ENCODE measurements around the gene GPR83.

GPR83 gene

DNA sequence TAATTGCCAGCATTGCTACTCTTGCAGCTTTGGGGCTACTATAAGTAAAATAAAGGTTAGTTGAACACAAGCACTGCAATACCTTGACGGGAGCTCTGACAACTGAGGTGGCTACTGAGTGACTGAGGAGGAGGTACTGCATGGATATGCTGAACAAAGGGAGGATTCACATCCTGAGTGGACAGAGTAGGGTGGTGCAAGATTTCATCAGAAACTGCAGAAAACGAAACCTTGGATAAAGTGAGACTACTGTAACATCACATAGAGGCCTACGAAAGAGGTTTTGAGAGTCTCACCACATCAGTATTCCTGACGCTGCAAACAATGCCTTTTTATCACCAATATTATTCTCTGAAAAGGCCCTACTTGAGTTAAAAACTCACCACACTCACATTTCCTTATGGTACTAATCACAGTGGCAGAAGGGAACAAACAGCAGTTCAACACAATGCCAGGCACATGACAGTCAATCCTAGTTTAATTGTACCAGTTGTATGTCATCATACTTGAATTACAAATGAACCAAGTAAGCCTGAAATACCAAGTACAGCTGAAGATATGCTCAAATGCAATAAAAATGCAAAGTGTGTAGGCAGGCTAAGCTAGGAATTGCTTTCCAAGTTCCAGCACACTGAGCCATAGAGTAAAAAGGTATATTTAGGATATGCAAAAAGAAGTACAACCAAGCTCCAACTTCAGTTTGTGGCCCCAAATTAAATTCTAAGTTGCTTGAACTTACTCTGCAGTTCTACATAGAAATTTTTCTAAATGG is 4.0 kb upstream of the GPR83 start:
- Histone ChIP-seq H3F3A (ENCODE audit: low read depth) (no peaks in the 10 kb centered on the region), H2AFZ (ENCODE audit: low read length) (no peak overlapping the region), H3K9ac (ENCODE audit: low read depth, low read length, poor library complexity, severe bottlenecking) (no peak overlapping the region), H3K9me3 (ENCODE audit: insufficient read depth, low read depth, low read length) (no peaks in the 10 kb centered on the region), H3K36me3 (ENCODE audit: insufficient read depth, low read length) (no peaks in the 10 kb centered on the region), H3K9me2 (replicated peaks; ENCODE audit: low read depth, low read length) (no peaks in the 10 kb centered on the region), H3K27me3 (ENCODE audit: insufficient read depth, low read length, poor library complexity, severe bottlenecking) (no peaks in the 10 kb centered on the region), H3K79me2 (ENCODE audit: insufficient read depth, low read length) (no peaks in the 10 kb centered on the region), H3K4me1 (ENCODE audit: insufficient read depth, low read length, poor library complexity, severe bottlenecking) (no peaks in the 10 kb centered on the region), H3K4me3 (ENCODE audit: low read length, poor library complexity, severe bottlenecking) (no peak overlapping the region), H3K4me2 (ENCODE audit: low read depth, low read length, poor library complexity, severe bottlenecking) (no peak overlapping the region), H4K20me1 (ENCODE audit: insufficient read depth, low read length, poor library complexity, severe bottlenecking) (no peaks in the 10 kb centered on the region)
- TF ChIP-seq CTCF (conservative IDR thresholded peaks at IDR 0.05; ENCODE audit: low read length) (no peak), EZH2phosphoT487 (IDR thresholded peaks at IDR 0.05; ENCODE audit: borderline replicate concordance) (no peak)

DNA sequence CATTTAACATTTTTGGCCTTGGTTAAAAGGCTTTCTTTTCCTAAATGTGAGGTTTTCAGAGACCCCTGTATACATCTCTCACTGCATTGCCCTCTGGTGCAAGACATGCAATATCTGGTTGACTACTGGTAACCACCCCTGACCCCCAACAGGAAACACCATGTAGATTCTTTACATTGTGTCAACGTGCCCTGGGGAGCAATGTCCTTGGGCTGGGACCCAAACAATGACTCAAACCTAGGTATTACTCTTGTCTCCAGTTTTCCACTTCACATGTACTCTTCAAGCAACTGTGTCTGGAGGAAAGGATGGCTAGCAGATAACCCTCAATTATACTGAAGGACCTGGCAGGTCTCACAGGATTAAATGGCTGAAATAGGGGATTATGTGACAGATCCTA is 1.1 kb upstream of the GPR83 start:
- H3K9ac ChIP-seq (ENCODE audit: low read depth, low read length, poor library complexity, severe bottlenecking) = no peak overlapping the region
- no peaks in the 10 kb centered on the region for H3K4me1 ChIP-seq (ENCODE audit: insufficient read depth, low read length, poor library complexity, severe bottlenecking)
- no peak overlapping the region for H2AFZ ChIP-seq (ENCODE audit: low read length)
- H3K27me3 ChIP-seq (ENCODE audit: insufficient read depth, low read length, poor library complexity, severe bottlenecking) = no peaks in the 10 kb centered on the region
- H3K4me3 ChIP-seq (ENCODE audit: low read length, poor library complexity, severe bottlenecking) = no peak overlapping the region
- H3K79me2 ChIP-seq (ENCODE audit: insufficient read depth, low read length) = no peaks in the 10 kb centered on the region
- TF ChIP-seq CTCF (conservative IDR thresholded peaks at IDR 0.05; ENCODE audit: low read length) = no peak
- TF ChIP-seq EZH2phosphoT487 (IDR thresholded peaks at IDR 0.05; ENCODE audit: borderline replicate concordance) = no peak
- H3K9me3 ChIP-seq (ENCODE audit: insufficient read depth, low read depth, low read length) = no peaks in the 10 kb centered on the region
- no peaks in the 10 kb centered on the region for H3K36me3 ChIP-seq (ENCODE audit: insufficient read depth, low read length)
- no peaks in the 10 kb centered on the region for H4K20me1 ChIP-seq (ENCODE audit: insufficient read depth, low read length, poor library complexity, severe bottlenecking)
- no peaks in the 10 kb centered on the region for H3K9me2 ChIP-seq (replicated peaks; ENCODE audit: low read depth, low read length)
- no peak overlapping the region for H3K4me2 ChIP-seq (ENCODE audit: low read depth, low read length, poor library complexity, severe bottlenecking)
- no peaks in the 10 kb centered on the region for H3F3A ChIP-seq (ENCODE audit: low read depth)

DNA sequence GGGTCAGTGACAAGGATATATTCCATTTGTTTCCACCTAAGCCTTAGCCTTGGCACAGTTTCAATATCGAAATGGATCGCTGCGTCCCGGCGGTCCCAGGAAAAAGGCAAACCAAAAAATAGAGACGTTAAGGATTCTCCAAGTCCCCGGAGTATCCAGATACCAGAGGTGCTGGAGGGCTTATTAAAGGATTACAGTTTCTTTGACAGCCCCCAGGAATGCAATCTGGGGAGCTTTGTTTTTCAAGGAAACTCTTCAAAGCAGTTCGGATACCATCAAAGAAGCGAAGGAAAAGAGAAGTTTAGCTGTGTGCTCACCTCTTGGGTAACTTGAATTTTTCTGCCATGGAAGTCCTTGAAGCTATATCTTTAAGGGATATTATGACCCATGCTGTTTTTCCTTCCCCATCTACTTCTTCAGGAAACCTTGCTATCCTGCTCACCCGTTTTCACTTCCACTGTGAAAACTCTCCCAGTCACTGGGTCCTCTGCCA is 600 bp upstream of the GPR83 start:
- Histone ChIP-seq H4K20me1 (ENCODE audit: insufficient read depth, low read length, poor library complexity, severe bottlenecking) (no peaks in the 10 kb centered on the region), H3K27me3 (ENCODE audit: insufficient read depth, low read length, poor library complexity, severe bottlenecking) (no peaks in the 10 kb centered on the region), H3K79me2 (ENCODE audit: insufficient read depth, low read length) (no peaks in the 10 kb centered on the region), H3K9me3 (ENCODE audit: insufficient read depth, low read depth, low read length) (no peaks in the 10 kb centered on the region), H3K4me3 (ENCODE audit: low read length, poor library complexity, severe bottlenecking) (no peak overlapping the region), H3K4me1 (ENCODE audit: insufficient read depth, low read length, poor library complexity, severe bottlenecking) (no peaks in the 10 kb centered on the region), H3K9ac (ENCODE audit: low read depth, low read length, poor library complexity, severe bottlenecking) (no peak overlapping the region), H3F3A (ENCODE audit: low read depth) (no peaks in the 10 kb centered on the region), H3K36me3 (ENCODE audit: insufficient read depth, low read length) (no peaks in the 10 kb centered on the region), H3K9me2 (replicated peaks; ENCODE audit: low read depth, low read length) (no peaks in the 10 kb centered on the region), H3K4me2 (ENCODE audit: low read depth, low read length, poor library complexity, severe bottlenecking) (no peak overlapping the region), H2AFZ (ENCODE audit: low read length) (no peak overlapping the region)
- no peak for TF ChIP-seq EZH2phosphoT487 (IDR thresholded peaks at IDR 0.05; ENCODE audit: borderline replicate concordance)
- no peak for TF ChIP-seq CTCF (conservative IDR thresholded peaks at IDR 0.05; ENCODE audit: low read length)

Data from Loucy (cell line).